ENCODE measurements around the gene FPR2.
"Not testable (repeated sequence)": the region's sequence is repeated elsewhere in the genome, so short reads cannot be mapped to it uniquely, and the experiment has no call there.

- TF ChIP-seq, protein P1, sequence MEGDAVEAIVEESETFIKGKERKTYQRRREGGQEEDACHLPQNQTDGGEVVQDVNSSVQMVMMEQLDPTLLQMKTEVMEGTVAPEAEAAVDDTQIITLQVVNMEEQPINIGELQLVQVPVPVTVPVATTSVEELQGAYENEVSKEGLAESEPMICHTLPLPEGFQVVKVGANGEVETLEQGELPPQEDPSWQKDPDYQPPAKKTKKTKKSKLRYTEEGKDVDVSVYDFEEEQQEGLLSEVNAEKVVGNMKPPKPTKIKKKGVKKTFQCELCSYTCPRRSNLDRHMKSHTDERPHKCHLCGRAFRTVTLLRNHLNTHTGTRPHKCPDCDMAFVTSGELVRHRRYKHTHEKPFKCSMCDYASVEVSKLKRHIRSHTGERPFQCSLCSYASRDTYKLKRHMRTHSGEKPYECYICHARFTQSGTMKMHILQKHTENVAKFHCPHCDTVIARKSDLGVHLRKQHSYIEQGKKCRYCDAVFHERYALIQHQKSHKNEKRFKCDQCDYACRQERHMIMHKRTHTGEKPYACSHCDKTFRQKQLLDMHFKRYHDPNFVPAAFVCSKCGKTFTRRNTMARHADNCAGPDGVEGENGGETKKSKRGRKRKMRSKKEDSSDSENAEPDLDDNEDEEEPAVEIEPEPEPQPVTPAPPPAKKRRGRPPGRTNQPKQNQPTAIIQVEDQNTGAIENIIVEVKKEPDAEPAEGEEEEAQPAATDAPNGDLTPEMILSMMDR (IDR thresholded peaks at IDR 0.05; ENCODE audit: extremely low read depth in 1 of 2, insufficient read depth in 1 of 2, low read depth in 1 of 2, low read length in 2 of 2) = not testable (repeated sequence)
- not testable (repeated sequence) for TF ChIP-seq POLR2A (IDR thresholded peaks at IDR 0.05; ENCODE audit: low read depth, low read length); EZH2 (IDR thresholded peaks at IDR 0.05; ENCODE audit: borderline replicate concordance, low read depth, low read length, severe bottlenecking); POLR2AphosphoS5 (IDR thresholded peaks at IDR 0.05; ENCODE audit: insufficient read depth, low read depth, low read length); MYC (IDR thresholded peaks at IDR 0.05; ENCODE audit: low read depth, low read length)
Measured at GRCh38 chr19:51805396-51805795, 44.4 kb downstream of the FPR2 start.

All from endothelial cell of umbilical vein (primary cell).